HL-60 (cell line): ENCODE data around the gene MAP6.

Experiments
- POLR2AphosphoS5 ChIP-seq: IDR thresholded peaks from 2 replicates; pipeline ENCODE4 v1.6.1; 2012; ENCODE audit warnings: low read depth
- SPI1 ChIP-seq: IDR thresholded peaks from 2 replicates; pipeline ENCODE4 v1.6.1; 2012; ENCODE audit warnings: low read depth, mild to moderate bottlenecking, borderline replicate concordance
- TF ChIP-seq, protein P1 (sequence below): IDR thresholded peaks from one replicate; pipeline ENCODE4 v1.5.1; 2011; ENCODE audit warnings: low read length, control low read depth, inconsistent platforms; ENCODE audit not compliant: insufficient read depth
- TF ChIP-seq, protein P2 (sequence below): IDR thresholded peaks from 2 replicates; pipeline ENCODE4 v1.6.1; 2012; ENCODE audit warnings: low read depth; ENCODE audit not compliant: insufficient replicate concordance

DNA sequence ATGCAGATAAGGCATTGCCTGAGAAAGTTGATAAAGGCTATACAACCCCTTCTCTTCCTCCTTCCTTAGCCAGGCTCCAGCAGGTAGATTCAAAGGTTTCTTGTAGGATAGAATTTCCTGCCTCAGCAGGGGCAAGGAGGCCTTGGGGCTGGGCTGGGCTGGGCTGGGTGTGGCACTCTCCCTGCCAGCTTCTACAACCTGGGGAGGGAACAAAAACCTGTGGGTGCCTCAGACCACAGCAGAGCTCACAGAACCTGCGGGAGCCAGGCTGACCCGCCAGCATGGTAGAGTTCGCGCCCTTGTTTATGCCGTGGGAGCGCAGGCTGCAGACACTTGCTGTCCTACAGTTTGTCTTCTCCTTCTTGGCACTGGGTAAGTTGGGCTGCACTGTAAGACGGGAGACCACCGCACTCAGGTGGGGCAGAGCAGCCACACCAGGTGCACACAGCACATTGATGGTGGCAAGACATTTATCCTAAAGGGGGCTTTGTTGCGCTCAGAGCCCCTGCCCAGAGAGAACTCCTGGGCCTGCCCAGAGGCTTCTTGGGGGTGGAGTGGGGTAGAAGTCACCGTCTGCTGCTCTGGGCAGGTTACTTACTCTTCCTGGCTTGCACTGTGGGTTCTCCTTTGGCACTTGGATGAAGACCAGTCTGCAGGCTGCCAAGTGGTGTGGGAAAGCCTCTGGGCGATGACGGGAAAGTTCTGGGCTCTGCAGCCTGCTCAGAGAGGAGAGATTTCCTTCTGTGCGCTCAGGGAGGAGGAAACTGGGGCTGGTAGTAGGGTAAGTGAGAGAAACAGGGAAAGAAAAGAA, 49.0 kb upstream of the MAP6 start, which contains the start of gene MOGAT2:
- TF ChIP-seq, protein P1, sequence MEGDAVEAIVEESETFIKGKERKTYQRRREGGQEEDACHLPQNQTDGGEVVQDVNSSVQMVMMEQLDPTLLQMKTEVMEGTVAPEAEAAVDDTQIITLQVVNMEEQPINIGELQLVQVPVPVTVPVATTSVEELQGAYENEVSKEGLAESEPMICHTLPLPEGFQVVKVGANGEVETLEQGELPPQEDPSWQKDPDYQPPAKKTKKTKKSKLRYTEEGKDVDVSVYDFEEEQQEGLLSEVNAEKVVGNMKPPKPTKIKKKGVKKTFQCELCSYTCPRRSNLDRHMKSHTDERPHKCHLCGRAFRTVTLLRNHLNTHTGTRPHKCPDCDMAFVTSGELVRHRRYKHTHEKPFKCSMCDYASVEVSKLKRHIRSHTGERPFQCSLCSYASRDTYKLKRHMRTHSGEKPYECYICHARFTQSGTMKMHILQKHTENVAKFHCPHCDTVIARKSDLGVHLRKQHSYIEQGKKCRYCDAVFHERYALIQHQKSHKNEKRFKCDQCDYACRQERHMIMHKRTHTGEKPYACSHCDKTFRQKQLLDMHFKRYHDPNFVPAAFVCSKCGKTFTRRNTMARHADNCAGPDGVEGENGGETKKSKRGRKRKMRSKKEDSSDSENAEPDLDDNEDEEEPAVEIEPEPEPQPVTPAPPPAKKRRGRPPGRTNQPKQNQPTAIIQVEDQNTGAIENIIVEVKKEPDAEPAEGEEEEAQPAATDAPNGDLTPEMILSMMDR: no peak
- TF ChIP-seq, protein P2, sequence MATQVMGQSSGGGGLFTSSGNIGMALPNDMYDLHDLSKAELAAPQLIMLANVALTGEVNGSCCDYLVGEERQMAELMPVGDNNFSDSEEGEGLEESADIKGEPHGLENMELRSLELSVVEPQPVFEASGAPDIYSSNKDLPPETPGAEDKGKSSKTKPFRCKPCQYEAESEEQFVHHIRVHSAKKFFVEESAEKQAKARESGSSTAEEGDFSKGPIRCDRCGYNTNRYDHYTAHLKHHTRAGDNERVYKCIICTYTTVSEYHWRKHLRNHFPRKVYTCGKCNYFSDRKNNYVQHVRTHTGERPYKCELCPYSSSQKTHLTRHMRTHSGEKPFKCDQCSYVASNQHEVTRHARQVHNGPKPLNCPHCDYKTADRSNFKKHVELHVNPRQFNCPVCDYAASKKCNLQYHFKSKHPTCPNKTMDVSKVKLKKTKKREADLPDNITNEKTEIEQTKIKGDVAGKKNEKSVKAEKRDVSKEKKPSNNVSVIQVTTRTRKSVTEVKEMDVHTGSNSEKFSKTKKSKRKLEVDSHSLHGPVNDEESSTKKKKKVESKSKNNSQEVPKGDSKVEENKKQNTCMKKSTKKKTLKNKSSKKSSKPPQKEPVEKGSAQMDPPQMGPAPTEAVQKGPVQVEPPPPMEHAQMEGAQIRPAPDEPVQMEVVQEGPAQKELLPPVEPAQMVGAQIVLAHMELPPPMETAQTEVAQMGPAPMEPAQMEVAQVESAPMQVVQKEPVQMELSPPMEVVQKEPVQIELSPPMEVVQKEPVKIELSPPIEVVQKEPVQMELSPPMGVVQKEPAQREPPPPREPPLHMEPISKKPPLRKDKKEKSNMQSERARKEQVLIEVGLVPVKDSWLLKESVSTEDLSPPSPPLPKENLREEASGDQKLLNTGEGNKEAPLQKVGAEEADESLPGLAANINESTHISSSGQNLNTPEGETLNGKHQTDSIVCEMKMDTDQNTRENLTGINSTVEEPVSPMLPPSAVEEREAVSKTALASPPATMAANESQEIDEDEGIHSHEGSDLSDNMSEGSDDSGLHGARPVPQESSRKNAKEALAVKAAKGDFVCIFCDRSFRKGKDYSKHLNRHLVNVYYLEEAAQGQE: no peak
- no peak for TF ChIP-seq POLR2AphosphoS5
- TF ChIP-seq SPI1: no peak
